ENCODE data around the gene NME1.

NME1 gene

GRCh38 chr17:51203838-51204237, 50.5 kb downstream of the NME1 start:
- DNase-seq (ENCODE audit: extremely low read depth, insufficient read length) = no peak
- no peaks in the 10 kb centered on the region for H3K27me3 ChIP-seq (replicated peaks; ENCODE audit: control insufficient read depth, insufficient read depth, low read length)
- TF ChIP-seq CTCF (IDR thresholded peaks at IDR 0.05; ENCODE audit: insufficient read depth, low read length, poor library complexity, severe bottlenecking) = no peak
- peaks cover 4% of the 10 kb centered on the region for H3K36me3 ChIP-seq (ENCODE audit: control insufficient read depth, insufficient read depth, low read length)
- no peak overlapping the region for H3K4me3 ChIP-seq (replicated peaks; ENCODE audit: low read depth, low read length)
